Measurements from ENCODE around the gene YTHDF2.
A peak's percentile ranks its signal among the peaks of the same experiment; 100 is the strongest.
"Not testable (repeated sequence)": the region's sequence is repeated elsewhere in the genome, so short reads cannot be mapped to it uniquely, and the experiment has no call there.

Gene YTHDF2

GRCh38 chr1:28736450-28737306 lies at the start of gene YTHDF2:
Gene YTHDF2 (plus strand): TSS chr1:28736940. CDS start chr1:28737121, 181 bp downstream.
- DNase-seq (ENCODE audit: low read depth in 2 of 2): peak; percentile 97 to 98

- DNase-seq (ENCODE audit: low read depth in 2 of 2): not testable (repeated sequence)
These were observed 45.1 kb upstream of the YTHDF2 start for GRCh38 chr1:28691627-28692026.

- DNase-seq (ENCODE audit: low read depth in 2 of 2): no peak
These were observed 33.1 kb upstream of the YTHDF2 start for GRCh38 chr1:28703629-28704028.

DNA sequence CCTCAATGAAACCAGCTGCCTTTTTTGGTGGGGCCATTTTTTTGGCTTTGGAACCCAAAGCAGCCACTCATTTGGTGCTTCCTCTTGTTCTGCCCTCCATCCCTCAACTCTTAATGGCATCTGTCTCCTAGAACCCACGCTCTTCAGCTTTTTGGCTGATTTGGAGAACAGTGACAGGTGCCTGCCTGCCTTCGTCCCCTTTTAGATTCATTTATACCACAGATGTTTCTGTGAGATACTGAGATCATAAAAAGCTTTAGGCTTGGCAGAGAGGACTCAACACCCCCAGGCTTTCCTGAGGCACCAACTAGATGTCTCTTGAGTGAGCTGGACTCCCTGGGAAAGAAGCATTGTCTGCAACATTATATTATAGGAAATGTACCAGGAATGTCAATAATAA lies 20.4 kb upstream of the YTHDF2 start:
- no peak for DNase-seq (ENCODE audit: low read depth in 2 of 2)

DNA sequence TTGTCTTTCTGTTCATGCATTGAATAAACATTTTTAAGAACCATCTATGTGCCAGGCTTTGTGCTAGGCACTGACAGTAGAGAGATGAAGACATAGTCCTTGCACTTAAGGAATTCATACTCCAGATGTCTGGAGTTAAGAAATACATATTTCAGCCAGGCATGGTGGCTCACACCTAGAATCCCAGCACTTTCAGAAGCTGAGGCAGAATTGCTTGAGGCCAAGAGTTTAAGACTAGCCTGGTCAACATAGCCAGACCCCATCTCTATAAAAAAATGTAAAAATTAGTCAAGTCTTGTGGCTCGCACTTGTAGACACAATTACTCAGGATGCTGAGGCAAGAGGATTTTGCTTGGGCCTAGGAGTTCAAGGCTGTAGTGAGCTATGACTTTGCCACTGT lies 18.6 kb upstream of the YTHDF2 start:
- no peak for DNase-seq (ENCODE audit: low read depth in 2 of 2)

- DNase-seq (ENCODE audit: low read depth in 2 of 2): no peak
These were observed 18.0 kb upstream of the YTHDF2 start for GRCh38 chr1:28718586-28719331.

DNA sequence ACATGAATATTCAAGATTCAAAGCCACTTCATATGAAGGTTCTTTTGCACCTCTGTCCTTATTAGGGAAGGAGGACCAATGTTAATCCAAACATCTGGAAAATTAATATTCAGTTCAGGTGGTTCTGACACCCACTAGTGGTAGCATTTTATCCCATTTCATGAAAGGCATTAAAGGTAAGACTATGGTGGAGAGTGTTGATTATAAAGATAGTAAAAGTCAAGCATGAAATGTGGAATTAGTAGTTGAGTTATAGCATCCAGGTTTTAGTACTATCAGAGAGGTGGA lies 17.5 kb upstream of the YTHDF2 start:
- no peak for DNase-seq (ENCODE audit: low read depth in 2 of 2)

DNA sequence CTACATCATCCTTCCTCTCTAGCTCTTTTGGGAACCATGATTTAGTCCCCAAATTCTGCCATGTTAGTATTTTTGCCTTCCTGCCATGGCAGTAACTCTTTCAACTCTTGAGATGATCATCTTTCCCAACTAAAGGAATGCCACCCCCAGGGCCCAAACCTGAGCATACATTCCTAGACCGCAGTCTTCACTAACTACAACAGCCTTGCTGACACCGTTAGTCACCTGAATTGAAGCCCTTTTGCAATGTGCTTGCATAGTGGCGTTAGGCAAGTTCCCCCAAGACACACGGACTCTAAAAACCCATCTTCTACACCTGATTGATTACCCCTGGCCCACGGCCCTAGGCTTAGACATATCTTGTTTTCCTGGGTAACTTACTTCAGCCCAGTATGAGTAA lies 16.4 kb upstream of the YTHDF2 start:
- DNase-seq (ENCODE audit: low read depth in 2 of 2): no peak

GRCh38 chr1:28721927-28722326 lies 14.8 kb upstream of the YTHDF2 start:
- DNase-seq (ENCODE audit: low read depth in 2 of 2): not testable (repeated sequence)

GRCh38 chr1:28725365-28725764 lies 11.4 kb upstream of the YTHDF2 start:
- DNase-seq (ENCODE audit: low read depth in 2 of 2): not testable (repeated sequence)

DNA sequence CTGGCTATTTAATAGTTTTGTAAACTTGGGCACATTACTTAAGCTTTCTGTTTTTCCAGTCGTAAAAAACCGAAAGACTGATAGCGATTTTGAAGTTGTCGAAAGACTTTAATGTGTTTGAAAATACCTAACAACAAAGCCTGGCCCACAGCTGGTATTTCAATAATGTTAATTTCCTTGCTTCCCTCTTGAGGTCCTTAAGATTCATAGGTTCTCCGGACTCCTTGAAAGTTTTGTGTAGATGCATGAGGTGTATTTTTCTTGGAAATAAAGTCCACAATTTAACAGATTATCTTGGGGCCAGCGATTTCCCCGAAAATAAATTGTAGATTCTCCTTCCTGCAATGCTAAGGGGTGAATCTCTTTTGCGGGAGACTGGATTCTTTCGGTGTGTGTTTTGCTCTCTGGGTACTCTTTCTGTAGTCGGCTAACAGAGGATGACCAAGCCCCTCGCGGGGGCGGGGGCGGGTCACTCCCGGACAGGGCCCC lies 735 bp upstream of the YTHDF2 start:
- no peak for DNase-seq (ENCODE audit: low read depth in 2 of 2)

DNA sequence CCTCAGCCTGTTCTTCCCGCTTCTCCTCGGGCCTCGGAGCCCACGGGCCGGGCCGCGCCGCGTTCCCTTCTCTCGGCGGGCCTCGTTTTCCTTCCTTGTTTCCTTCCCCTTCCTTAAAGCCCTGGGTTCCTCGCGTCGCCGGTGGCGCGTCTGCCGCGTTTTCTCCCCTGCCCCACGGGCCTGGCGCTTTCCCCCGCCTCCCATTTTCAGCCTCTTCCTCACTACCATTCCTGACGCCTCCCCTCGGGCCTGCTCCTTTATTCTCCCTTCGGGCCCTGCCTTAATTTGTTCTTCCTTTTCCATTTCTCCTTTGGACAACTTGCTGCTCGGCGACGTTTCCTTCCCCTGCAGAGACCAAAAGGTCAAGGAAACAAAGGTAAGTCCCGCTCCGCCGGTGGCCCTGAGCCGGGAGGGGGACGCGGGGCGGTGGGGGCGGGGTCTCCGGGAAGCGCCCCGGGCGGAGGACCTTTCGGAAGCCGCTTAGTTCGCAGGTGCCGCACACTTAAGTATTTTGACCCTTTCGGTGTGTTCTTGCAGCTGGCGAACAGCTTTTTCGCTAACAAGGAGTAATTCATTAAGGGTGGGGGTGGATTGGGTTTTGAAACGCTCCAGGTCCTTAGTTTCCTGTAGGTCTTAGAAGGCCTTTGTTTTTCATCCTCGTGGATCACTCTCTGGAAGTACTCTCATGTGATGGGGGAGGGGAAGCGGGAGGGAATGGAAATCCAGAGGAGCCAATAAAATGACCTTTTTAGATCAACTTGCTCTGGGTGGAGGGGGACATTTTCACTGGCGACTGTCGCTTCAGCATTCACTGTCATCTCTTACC lies 780 bp downstream of the YTHDF2 start:
- DNase-seq (ENCODE audit: low read depth in 2 of 2): peak; percentile 20 to 36

DNA sequence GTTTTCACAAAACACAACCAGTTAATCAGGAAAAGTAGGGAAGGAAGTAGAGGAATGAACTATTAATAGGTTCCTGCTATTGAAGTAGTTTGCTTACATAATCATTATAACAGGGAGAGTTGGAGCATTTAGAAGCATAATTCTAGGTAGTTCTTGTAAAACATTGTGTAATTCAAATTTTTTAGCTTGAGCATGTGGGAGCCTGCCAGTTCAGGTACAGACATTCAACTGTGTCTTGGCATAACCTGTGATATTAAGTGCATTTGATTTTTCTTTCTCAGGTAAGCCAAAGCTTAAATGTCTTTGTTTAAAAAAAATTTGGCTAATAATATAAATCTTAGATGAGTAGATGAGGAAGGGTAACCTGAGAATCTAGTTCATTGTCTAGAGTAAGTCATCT lies 3.4 kb downstream of the YTHDF2 start:
- DNase-seq (ENCODE audit: low read depth in 2 of 2): no peak

DNA sequence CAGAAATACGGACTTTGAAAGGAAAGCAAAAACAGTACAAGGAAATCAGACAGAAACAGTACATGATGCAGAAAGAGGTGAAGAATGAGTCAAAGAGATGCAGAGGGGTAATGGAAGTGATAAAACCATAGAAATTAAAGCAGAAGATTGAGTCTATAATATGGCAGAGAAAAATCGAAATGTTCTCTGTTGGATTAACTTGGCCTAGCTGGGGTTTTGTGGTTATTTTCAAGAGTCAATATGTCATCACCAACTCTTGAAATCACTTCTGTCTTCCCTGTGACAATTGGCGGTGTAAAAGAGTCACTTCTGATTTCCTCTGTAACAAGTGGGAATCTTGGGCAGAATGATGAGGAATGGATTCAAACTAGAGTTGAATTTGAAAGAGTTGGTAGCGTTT lies 7.4 kb downstream of the YTHDF2 start:
- no peak for DNase-seq (ENCODE audit: low read depth in 2 of 2)

- DNase-seq (ENCODE audit: low read depth in 2 of 2): no peak
These were observed 9.0 kb downstream of the YTHDF2 start for GRCh38 chr1:28745653-28746173.

DNA sequence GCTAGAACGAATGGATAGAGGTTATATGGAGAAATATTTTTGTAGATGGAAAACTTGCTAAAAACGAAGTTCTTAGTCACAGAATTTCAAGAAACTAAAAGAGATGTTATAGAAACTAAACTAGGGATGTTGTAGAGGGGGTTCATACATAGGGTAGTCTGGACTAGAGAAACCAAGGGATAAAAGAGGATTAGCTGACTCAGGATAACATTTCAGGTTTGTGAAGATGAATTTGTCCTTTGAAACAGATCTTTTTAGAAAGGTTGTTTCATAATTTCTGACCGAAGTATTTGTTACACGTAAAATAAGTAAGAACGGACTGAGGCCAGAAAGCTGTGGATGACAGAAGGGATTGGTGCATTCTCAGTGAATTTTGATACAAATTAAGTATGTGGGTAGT lies 13.6 kb downstream of the YTHDF2 start:
- DNase-seq (ENCODE audit: low read depth in 2 of 2): no peak

GRCh38 chr1:28750771-28751294 lies 14.1 kb downstream of the YTHDF2 start:
- not testable (repeated sequence) for DNase-seq (ENCODE audit: low read depth in 2 of 2)

GRCh38 chr1:28751315-28752060 lies 14.7 kb downstream of the YTHDF2 start:
- DNase-seq (ENCODE audit: low read depth in 2 of 2): no peak

- no peak for DNase-seq (ENCODE audit: low read depth in 2 of 2)
These were observed 19.0 kb downstream of the YTHDF2 start for GRCh38 chr1:28755701-28756100.

GRCh38 chr1:28756846-28757245 lies 20.1 kb downstream of the YTHDF2 start:
- DNase-seq (ENCODE audit: low read depth in 2 of 2): no peak

DNA sequence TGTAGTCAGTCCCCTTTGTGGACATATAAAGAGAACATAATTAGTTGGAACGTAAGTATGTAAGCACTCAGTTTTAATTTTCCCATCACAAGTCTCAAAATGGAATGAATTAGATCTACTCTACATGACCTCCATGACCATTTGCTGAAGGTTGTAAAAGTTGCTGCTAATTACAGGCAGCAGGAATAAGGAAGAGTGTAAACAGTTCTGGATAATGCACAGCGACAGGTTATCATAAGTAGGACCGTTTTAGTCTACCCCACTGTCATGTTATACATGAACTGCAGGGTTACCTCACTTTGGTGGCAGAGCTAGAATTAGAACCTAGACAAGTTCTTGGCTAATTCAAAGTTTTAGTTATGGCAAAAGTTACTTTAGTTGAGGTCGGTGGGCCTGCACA lies 21.7 kb downstream of the YTHDF2 start:
- no peak for DNase-seq (ENCODE audit: low read depth in 2 of 2)
